WTC11 (cell line): ENCODE data around the gene NLRP1.

Experiments
- JUN ChIP-seq: sonication (generic); formaldehyde crosslinking; IDR thresholded peaks from 2 replicates; pipeline ENCODE4 v1.8.0; 2023; ENCODE audit warnings: mild to moderate bottlenecking, missing genetic modification reagents
- ZBTB21 ChIP-seq: sonication (generic); formaldehyde crosslinking; IDR thresholded peaks from 2 replicates; pipeline ENCODE4 v1.8.1; 2023; ENCODE audit warnings: mild to moderate bottlenecking, missing genetic modification reagents, borderline replicate concordance
- ZNF263 ChIP-seq: sonication (generic); formaldehyde crosslinking; IDR thresholded peaks from 2 replicates; pipeline ENCODE4 v1.8.1; 2022; ENCODE audit warnings: low read depth, mild to moderate bottlenecking, moderate library complexity, missing genetic modification reagents
- TF ChIP-seq, protein P1 (sequence below): fragments of 200-600 bp; IDR thresholded peaks from 2 replicates; pipeline ENCODE4 v1.8.0; 2022; ENCODE audit warnings: antibody characterized with exemption
- TF ChIP-seq, protein P2 (sequence below): sonication (generic); formaldehyde crosslinking; IDR thresholded peaks from 2 replicates; pipeline ENCODE4 v1.8.1; 2022; ENCODE audit warnings: low read depth, missing genetic modification reagents, borderline replicate concordance
- TF ChIP-seq, protein P3 (sequence below): sonication (generic); formaldehyde crosslinking; IDR thresholded peaks from 2 replicates; pipeline ENCODE4 v1.8.1; 2022; ENCODE audit warnings: mild to moderate bottlenecking, moderate library complexity, missing genetic modification reagents

DNA sequence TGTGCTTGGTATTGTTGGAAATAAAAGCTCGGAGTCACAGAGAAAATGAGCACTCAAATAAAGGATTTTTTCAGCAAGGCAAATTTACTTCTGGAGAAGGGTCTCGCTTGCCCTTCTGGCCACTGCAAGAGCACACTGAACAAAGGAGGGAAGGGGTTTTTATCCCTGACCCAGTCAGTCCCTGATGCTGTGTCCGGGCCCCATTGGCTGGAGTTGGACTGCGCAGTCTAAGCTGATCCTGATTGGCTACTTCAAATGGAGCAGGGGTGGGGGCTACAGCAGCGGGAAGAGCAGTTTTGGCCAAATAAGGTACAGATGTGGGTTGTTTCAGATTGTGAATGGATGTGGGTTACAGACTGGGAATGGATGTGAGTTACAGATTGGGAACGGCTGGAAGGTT is 4.3 kb upstream of the NLRP1 start:
- TF ChIP-seq ZNF263 (CRISPR knock-in tag), result no peak
- TF ChIP-seq, protein P1, sequence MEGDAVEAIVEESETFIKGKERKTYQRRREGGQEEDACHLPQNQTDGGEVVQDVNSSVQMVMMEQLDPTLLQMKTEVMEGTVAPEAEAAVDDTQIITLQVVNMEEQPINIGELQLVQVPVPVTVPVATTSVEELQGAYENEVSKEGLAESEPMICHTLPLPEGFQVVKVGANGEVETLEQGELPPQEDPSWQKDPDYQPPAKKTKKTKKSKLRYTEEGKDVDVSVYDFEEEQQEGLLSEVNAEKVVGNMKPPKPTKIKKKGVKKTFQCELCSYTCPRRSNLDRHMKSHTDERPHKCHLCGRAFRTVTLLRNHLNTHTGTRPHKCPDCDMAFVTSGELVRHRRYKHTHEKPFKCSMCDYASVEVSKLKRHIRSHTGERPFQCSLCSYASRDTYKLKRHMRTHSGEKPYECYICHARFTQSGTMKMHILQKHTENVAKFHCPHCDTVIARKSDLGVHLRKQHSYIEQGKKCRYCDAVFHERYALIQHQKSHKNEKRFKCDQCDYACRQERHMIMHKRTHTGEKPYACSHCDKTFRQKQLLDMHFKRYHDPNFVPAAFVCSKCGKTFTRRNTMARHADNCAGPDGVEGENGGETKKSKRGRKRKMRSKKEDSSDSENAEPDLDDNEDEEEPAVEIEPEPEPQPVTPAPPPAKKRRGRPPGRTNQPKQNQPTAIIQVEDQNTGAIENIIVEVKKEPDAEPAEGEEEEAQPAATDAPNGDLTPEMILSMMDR, result no peak
- no peak for TF ChIP-seq JUN (CRISPR knock-in tag)
- TF ChIP-seq, protein P2, sequence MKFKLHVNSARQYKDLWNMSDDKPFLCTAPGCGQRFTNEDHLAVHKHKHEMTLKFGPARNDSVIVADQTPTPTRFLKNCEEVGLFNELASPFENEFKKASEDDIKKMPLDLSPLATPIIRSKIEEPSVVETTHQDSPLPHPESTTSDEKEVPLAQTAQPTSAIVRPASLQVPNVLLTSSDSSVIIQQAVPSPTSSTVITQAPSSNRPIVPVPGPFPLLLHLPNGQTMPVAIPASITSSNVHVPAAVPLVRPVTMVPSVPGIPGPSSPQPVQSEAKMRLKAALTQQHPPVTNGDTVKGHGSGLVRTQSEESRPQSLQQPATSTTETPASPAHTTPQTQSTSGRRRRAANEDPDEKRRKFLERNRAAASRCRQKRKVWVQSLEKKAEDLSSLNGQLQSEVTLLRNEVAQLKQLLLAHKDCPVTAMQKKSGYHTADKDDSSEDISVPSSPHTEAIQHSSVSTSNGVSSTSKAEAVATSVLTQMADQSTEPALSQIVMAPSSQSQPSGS (CRISPR knock-in tag), result no peak
- no peak for TF ChIP-seq ZBTB21 (CRISPR knock-in tag)
- TF ChIP-seq, protein P3, sequence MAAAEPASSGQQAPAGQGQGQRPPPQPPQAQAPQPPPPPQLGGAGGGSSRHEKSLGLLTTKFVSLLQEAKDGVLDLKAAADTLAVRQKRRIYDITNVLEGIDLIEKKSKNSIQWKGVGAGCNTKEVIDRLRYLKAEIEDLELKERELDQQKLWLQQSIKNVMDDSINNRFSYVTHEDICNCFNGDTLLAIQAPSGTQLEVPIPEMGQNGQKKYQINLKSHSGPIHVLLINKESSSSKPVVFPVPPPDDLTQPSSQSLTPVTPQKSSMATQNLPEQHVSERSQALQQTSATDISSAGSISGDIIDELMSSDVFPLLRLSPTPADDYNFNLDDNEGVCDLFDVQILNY (CRISPR knock-in tag), result no peak
